GM18868 (cell line): ENCODE data around the gene KATNBL1.

Experiments used
- ATAC-seq: cut with Tn5 transposase; IDR thresholded peaks from one replicate; pipeline ENCODE4 v1.9.1; 2021; ENCODE audit warnings: mild to moderate bottlenecking, moderate library complexity; ENCODE audit not compliant: unreplicated experiment

KATNBL1 gene, protein sequence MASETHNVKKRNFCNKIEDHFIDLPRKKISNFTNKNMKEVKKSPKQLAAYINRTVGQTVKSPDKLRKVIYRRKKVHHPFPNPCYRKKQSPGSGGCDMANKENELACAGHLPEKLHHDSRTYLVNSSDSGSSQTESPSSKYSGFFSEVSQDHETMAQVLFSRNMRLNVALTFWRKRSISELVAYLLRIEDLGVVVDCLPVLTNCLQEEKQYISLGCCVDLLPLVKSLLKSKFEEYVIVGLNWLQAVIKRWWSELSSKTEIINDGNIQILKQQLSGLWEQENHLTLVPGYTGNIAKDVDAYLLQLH

DNA sequence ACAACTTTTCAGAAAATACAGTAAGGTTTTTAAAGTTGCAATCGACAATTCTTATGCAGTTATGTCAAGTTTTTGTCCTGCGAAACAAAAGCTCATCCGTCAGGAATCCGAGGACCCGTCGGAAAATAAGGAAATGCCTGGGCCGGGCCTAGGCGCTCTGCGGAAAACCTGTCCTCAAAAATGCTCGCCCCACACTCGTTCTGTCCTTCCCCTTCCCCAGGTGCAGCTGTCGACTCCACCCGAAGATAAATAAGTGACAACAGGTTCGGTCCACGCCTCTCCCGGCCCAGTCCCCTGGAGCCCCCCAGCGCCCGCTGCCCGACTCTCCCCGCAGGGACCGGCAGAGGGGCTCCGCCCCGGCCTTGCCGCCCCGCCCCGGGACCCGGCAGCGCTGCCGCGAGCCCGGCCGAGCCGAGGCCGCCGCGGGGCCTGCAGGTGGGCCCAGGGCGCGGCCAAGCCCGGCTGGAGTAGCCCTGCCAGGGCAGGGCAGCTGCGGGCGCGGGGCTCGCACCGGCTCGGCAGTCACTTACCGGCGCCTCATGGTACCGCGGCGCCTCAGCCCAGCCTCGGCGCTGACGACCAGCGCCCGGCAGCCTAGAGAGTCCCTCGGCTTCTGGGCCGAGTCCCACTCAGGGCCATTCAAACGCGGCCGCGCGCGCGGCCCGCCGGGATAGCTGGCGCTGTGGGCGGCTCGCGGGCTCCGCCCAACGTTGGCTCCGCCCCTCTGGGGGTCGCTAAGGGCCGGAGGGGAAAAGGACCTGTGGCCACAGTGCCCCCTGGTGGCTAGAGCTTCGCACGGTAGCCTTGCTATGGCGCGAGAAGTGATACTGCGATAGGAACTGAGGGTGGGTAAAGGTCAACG lies at the start of gene KATNBL1:
Gene KATNBL1, minus strand, starts transcription at position 676 of the 862 bp plus-strand sequence. CDS start 46,420 bp downstream, outside the sequence.
- peak; percentile 96 for ATAC-seq

DNA sequence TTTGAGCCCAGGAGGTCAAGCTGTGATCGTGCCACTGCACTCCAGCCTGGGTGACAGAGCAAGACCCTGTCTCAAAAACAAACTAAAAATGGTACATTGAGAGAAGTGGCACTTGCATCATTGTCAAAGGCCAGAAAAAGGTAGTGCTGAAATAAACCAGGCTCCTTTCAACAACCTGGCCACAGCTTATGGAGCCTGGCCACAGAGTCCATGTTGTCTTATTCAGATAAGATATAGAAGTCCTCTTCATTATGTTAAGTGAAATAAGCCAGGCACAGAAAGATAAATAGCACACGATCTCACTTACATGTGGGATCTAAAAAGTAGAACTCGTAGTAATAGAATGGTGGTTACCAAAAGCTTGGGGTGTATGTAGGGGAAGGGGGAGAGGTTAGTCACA lies 49.7 kb upstream of the KATNBL1 start:
- ATAC-seq, result no peak

DNA sequence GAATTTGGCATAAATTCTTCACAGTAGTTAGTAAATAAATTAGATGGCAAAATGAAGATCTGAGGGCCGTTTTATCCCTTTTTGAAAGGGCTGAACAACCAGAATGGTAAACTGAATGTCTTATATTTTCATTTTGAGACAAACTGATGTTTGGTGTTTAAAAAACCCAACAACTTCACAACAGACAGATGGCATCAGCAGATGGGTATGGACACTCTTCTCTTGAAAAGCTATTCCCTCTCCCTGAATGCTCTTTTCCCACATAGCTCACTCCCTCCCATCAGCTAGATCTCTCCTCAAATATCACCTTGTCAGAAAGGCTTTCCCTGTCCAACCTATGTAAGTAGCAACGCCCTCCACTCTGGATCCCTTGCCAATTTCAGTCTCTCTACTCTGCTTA lies 48.3 kb upstream of the KATNBL1 start:
- no peak for ATAC-seq

DNA sequence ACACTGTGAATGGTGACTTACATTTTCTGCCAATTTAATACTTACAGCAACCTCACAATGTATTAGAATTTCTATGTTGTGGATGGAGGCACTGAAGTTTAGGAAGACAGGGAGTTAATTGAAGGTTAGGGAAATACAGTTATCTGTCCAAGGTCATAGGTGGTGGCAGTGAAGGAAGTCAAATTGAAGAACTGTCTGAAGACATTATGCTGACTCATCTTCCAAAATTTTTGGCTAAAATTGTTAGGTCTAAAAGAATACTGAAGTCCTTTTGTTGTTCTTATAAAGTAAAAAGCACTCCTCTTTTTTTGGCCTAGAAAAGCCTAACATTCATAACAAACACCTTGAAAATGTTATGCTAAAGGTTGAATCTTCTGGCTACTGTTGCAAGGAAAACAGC lies 42.6 kb upstream of the KATNBL1 start:
- no peak for ATAC-seq

DNA sequence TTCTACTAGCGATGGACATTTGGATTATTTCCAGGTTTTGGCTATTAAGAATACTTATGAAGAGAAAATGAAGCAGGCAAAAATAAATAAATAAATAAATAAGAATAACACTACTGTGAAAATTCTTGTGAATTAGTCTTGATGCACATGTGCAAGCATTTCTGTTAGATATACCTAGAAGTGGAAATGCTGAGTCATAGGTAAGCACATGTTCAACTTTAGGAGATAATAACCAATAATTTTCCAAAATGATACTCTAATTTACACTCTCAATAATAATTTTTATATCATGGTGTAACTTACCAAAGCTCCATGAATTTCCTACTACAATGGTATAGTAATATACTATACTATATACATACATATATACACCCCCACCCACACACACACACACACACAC lies 38.3 kb upstream of the KATNBL1 start:
- no peak for ATAC-seq

DNA sequence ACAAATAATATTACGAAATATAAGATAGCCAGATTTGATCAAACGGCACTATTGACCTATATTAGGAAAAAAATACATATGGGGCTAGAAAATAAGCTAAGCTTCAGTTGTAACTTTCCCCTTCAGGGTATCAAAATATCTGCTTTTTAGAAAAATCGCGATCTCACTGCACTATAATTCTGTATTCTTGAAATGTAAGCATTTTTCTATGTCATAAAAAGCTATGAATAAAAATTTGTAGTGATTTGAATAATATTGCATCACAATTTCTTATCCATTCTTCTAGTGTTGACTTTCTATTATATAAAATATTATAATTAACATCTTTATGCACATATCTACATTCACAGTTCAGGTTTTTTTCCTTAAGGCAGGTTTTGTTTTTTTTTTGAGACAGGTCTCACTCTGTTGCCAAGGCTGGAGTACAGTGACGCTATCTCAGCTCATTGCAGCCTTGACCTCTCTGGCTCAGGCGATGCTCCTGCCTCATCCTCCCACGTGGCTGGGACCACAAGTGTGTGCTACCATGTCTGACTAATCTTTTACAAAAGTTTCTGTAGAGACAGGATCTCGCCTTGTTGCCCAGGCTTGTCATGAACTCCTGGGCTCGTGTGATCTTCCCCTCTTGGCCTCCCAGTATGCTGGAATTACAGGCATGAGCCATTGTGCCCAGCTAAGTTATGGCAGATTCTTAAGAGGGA lies 36.5 kb upstream of the KATNBL1 start:
- no peak for ATAC-seq

DNA sequence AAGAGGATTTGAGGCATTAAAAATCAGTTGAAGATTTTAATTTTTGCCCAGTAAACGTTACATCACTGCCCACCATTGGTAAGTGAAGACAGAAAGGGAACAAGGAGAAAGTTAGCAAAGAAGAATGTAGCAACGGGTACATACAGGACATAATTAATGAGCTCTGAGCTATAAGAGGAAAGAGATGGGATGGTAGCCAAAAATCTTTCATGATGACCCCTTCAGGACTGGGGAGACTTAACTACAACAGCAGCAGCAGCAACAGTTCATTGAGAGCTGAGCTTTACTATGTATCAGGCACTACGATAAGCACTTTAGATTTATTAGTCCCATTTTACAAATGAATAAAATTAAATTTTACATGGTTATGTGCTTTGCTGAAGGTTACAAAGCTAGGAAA lies 33.3 kb upstream of the KATNBL1 start:
- ATAC-seq, result no peak

DNA sequence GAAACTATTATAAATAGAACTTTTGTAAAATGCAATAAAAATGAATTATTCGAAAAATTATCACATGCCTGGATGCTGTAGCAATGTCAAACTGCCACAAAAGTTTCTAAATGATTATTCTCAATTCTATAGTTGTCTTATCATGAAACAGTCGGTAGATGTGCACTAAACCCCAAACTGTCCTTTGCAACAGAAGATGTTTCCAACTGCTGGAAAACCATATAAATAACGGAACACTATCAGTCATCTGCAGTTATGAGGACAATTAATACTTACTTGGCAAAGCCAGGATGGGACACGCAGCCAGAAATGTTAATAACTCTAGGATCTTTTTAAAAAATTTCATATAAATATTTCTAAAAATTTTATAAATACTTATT lies 32.4 kb upstream of the KATNBL1 start:
- no peak for ATAC-seq

DNA sequence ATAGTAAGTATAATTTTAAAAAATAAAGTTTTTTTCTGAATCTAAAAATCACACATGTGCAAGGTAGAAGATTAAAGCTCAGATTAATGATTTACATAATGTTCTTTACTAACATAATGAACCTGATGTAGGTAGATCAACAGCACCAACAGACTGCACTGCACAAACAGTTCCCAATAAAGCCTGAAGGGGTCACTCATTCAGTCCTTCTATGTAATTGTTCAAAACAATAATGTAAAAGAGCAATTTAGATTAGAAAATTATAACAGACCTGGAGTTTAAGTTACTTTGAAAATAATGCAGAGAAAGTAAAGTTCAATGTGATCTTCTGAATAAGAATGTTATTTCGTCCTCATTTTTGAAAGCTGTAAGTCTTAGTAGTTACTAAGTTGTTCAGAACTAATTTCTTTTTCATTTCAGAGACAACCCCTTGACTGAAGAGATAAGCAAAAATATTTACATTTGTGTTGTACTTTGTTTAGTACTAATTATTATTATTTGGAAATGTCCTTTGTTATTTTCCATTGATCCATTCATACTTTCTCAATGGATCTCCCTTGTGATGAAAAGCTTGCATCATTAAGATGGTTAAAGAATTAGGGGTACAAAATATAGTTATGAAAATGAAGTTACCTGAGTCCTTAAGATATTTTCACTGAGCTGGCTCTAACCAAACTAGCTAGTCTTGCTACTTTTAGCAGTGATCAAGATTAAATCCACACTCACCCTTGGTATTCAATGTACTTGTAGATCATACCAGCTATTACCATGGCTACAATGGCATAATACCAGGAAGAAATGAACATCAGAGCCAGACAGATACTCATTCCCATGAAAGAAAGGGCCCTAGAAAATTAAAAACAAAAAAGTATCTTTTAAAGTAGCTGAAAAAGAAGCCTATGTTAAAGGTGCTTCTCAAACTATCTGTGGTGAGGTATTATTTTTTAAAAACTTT lies 31.8 kb upstream of the KATNBL1 start:
- ATAC-seq, result peak; percentile 74

DNA sequence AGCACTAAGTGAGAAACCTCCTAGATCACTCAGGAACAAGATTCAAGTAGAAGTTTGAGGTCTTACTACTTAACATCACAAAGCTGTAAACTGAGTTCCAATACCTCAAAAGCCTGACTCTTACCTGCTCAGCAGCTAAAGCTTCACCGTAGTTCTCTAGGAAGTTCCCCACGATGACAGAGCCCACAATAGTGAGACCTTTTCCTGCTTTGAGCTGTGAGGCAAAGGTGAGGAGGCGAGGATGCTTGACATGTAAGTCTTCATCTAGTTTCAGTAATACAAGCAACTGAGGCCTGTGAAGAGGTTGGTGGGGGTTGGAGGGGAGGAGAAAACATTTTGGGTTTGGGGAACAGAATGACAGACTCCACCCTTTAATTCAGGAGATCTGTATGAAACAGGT lies 30.6 kb upstream of the KATNBL1 start:
- ATAC-seq, result no peak

DNA sequence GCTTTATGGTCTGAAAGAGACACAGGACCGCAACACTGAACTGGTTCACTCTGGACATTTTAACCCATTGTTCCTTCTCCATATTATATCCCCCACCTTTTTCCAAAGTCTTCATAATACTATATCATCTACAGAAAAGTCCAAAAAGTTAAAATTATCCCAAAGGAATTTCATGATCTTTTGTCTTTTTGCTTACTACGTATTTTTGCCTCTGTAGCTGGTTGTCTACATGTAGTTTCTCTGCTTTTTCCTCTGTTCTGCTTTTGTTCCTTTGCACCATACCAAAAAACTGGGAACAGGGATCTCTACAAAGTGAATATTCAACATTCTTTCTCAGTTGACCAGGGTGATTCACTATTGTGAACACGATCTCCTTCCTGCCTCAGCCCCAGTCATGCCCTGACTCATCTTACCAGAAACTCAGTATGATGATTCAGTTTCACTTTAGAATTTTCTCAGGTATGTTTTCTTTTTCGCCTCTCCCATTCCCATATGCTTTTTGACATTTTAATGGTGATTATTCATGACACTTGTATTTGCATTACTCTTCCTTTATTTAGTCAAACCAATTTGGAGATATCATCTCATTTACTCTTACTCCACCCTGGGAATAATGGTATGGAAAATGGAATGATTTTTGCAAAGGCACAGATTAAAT lies 29.4 kb upstream of the KATNBL1 start:
- peak; percentile 61 for ATAC-seq

DNA sequence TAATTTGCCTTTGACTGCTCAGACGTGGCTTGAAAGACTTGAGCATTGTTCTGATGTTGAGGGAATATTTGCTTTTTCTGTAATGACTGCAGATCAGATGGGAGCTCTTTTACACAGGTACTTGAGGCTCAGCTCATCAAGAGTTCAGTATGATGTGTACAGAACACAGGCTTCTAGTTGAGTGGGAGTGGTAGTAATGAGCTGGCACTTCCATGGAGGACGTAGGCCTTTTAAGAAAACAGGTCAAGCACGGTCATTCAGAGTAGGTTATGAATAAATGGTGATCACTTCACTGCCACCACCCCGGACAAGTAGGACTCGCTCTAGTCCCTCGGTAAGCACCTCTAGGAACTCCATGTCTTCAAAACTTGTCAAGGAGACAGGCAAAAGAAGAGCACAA lies 23.7 kb upstream of the KATNBL1 start:
- no peak for ATAC-seq

DNA sequence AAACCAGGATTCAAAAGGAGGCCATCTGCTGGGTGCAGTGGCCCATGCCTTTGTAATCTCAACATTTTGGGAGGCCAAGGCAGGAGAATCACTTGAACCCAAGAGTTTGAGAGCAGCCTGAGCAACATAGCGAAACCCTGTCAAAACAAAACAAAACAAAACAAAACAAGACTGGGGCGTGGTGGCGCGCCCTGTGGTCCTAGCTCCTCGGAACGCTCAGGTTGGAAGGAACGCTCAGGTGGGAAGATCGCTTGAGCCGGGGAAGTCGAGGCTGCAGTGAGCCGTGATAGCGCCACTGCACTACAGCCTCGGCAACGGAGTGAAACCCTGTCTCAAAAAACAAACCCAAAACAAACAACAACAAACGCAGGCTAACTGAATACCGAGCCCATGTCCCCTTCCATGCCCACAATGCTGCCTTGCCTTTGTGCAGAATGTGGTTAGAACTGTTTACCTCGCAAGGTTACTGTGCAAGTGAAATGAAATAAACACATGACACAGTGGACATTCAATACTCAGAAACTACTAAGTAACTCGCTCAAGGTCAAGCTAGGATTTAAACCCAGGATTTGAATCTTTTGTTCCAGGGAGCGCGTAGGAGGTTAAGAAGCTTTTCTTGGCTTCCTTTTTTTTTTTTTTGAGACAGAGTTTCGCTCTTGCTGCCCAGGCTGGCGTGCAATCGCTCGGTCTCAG lies 14.2 kb upstream of the KATNBL1 start:
- ATAC-seq, result peak; percentile 3

DNA sequence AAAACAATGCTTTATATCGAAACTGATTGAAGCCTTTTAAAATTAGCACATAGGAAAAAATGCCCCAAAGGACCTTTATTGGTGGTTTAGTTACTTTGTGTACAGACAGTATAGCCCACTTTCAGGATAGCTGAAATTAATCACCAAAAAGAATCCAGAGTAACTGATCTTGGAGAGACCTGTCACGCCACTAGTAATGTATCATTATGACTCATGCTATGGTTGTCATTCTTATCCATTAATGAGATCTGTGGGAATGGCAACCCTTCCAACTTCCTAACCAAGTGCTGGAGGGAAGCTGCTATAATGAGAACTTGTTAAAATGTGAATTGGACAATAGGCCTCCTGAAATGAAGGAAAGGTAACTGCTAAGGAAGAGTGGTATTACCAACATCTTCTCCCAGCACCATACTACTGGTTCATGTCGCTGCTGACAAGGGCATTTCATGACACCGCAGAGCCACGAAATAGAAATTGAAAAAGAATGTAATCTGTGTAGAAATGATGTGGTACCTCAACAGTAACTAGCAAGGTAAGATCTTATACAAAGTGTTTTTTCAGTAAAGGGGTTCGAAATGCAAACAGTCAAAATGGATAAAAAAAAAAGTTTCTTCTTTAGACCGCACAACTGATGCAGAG lies 7.8 kb upstream of the KATNBL1 start:
- no peak for ATAC-seq

DNA sequence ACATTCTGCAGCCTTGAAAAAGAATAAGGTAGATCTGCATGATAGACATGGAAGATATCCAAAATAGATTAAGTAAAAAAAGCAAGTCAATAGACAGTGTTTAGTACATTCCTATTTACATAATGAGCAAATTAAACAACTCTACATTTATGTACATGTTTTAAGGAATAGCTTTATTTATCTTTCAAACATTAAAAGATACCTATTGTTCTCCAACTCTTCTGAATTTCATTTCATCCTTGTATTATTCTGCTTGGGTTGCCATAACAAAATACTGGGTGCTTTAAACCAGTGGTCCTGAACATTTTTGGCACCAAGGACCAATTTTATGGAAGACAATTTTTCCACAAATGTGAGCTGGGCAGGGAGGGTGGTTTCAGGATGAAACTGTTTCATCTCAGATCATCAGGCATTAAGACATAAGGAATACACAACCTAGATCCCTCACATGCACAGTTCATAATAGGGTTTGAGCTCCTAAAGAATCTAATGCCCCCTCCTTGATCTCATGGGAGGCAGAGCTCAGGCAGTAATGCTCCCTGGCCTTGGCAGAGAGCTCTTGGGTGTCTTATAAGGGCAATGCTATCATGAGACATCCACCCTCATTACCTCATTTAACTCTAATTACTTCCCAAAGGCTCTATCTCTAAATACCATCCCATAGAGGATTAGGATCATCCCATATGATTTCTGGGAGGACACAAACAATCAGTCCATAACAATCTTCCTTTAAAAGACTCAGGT lies 6.8 kb upstream of the KATNBL1 start:
- ATAC-seq, result no peak

DNA sequence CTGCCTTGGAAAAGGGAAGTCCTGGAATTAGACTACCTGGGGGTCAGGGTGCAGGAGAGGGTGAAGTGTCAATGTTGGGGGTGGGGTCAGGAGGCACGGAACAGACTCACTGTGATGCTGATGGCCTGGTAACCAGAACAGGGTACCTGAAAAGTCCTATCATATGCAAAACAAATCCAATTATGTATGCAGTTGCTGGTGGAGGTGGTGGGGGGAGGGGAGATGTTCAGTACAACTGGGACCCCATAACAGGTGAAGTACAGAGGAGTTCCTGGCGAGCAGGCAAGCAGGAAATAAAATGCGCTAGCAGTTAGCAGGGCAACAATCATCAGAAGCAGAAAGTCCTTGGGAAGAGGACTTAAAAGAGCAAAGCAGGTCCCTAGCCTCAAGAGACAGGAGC lies 4.2 kb upstream of the KATNBL1 start:
- ATAC-seq, result no peak

DNA sequence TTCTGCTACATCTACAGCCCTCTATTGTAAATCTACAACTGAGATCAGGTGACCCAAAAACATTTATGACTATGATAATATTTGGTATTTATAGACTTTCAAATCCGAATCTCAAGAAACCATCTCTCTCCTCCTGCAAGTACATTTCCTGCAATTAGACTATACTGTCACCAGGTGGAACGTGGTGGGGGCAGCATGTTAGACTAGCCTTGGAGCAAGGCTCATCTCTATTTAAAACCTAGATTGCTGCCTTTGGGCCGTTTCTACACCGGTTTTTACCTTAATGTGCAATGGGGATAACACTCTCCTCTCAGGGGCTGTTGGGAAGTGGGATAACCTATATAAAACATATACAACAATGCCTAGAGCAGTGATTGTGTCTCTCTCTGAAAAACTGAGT lies 3.8 kb upstream of the KATNBL1 start:
- ATAC-seq, result no peak

DNA sequence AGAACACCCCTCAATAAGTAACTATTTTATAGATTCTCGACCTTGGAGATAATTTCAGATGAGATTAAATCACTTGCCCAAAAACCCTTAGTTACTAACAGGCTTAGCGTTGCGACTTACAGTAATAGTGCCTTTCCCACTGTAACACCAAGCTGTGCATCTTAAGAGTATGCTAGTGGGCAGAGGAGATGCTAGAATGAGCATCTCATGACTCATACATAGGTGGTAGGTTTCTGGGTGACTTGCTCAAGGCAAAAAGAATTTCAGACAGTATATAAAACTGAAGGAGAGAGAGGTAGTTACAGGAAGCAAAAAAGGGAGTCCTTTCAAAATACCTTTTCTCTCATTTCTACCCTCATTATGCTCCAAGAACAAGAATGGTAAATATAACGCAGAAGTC lies 3.9 kb downstream of the KATNBL1 start:
- ATAC-seq, result no peak
